OCI-LY7 (cell line): ENCODE results near the gene FSTL1.

ENCODE experiments used
- EZH2phosphoT487 ChIP-seq: fragments of 200-600 bp; sonication (generic); IDR thresholded peaks from 2 replicates; pipeline ENCODE4 v1.6.1; 2018; ENCODE audit warnings: low read depth, borderline replicate concordance, mild to moderate bottlenecking, mixed run types, antibody characterized with exemption, low read length, moderate library complexity, mixed read lengths
- TF ChIP-seq, protein P1 (sequence below): fragments of 200-600 bp; sonication (generic); conservative IDR thresholded peaks from 2 replicates; pipeline ENCODE4 v1.5.1; 2014; ENCODE audit warnings: mild to moderate bottlenecking, antibody characterized with exemption, low read length, moderate library complexity, mixed read lengths

DNA sequence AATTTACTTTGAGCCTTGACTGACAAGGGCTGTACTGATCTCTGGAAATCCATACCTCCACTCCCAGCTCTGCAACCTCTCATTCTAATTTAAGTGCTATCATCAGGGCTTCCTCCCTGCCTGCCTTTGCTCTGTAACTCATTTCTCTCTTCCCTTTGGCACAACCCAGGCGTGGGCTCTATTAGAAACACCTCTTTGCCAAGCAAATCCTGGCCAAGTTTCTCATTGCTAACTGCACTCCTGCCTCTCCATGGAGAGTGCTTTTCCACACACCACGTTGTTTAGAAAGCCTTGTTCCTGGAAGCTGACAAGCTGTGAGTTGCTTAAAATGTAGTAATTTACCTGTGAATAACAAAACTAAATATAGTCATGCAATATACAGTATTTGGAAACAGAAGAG, 20.1 kb upstream of the FSTL1 start:
- TF ChIP-seq, protein P1, sequence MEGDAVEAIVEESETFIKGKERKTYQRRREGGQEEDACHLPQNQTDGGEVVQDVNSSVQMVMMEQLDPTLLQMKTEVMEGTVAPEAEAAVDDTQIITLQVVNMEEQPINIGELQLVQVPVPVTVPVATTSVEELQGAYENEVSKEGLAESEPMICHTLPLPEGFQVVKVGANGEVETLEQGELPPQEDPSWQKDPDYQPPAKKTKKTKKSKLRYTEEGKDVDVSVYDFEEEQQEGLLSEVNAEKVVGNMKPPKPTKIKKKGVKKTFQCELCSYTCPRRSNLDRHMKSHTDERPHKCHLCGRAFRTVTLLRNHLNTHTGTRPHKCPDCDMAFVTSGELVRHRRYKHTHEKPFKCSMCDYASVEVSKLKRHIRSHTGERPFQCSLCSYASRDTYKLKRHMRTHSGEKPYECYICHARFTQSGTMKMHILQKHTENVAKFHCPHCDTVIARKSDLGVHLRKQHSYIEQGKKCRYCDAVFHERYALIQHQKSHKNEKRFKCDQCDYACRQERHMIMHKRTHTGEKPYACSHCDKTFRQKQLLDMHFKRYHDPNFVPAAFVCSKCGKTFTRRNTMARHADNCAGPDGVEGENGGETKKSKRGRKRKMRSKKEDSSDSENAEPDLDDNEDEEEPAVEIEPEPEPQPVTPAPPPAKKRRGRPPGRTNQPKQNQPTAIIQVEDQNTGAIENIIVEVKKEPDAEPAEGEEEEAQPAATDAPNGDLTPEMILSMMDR, result no peak
- no peak for TF ChIP-seq EZH2phosphoT487
